NCI-H1105 treated with DMSO at 0.1 percent for 48 hours (cell line): Measurements from ENCODE around the gene OR2H2.
A peak's percentile ranks its signal among the peaks of the same experiment; 100 is the strongest.

Experiments
- DNase-seq: peaks from one replicate; lab custom pipeline; 2025; lab: John Stamatoyannopoulos, UW

Gene OR2H2

GRCh38 chr6:29584821-29585220 lies at the start of gene OR2H2:
TSS of gene OR2H2 (plus strand) at chr6:29585121. CDS start at chr6:29587945, 2,824 bp downstream.
- no peak for DNase-seq

DNA sequence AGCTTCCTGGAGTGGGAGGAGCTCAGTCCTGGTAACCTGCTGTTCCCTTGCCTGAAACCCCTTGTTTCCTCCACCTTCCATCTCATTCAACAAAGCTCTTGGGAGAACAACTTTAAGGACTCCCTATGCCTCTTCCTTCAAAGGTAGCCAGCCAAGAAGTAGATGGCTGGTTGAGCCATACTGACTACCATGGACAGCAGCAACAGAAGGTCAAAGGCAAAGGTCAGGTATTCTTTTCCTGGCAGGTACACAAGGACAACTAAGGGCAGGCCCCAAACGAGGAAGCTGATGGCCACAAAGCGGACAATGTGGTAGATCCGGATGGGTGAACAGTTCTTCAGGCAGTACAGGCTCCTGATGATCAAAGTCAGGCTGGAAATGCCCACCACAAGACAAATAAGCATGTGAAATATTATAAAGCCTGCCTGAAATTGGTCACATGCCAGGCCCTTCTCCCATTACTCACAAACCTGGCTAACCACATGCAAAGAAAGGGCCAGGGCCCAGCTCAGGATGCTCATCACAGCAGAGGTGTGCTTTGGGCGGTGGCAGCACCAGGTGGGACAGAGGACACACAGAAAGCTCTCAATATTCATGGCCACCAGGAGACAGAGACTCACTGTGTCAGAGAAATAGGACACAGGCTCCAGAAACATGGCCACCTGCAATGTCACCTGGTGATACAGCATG lies 47.1 kb upstream of the OR2H2 start:
- no peak for DNase-seq

- no peak for DNase-seq
Observed at GRCh38 chr6:29547573-29547972, 37.3 kb upstream of the OR2H2 start.

GRCh38 chr6:29552512-29553051 lies 32.3 kb upstream of the OR2H2 start:
- DNase-seq = no peak

DNA sequence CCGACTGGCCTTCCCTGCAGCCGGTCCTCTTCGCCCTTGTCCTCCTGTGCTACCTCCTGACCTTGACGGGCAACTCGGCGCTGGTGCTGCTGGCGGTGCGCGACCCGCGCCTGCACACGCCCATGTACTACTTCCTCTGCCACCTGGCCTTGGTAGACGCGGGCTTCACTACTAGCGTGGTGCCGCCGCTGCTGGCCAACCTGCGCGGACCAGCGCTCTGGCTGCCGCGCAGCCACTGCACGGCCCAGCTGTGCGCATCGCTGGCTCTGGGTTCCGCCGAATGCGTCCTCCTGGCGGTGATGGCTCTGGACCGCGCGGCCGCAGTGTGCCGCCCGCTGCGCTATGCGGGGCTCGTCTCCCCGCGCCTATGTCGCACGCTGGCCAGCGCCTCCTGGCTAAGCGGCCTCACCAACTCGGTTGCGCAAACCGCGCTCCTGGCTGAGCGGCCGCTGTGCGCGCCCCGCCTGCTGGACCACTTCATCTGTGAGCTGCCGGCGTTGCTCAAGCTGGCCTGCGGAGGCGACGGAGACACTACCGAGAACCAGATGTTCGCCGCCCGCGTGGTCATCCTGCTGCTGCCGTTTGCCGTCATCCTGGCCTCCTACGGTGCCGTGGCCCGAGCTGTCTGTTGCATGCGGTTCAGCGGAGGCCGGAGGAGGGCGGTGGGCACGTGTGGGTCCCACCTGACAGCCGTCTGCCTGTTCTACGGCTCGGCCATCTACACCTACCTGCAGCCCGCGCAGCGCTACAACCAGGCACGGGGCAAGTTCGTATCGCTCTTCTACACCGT lies 31.5 kb upstream of the OR2H2 start:
- peak; percentile 19 for DNase-seq

DNA sequence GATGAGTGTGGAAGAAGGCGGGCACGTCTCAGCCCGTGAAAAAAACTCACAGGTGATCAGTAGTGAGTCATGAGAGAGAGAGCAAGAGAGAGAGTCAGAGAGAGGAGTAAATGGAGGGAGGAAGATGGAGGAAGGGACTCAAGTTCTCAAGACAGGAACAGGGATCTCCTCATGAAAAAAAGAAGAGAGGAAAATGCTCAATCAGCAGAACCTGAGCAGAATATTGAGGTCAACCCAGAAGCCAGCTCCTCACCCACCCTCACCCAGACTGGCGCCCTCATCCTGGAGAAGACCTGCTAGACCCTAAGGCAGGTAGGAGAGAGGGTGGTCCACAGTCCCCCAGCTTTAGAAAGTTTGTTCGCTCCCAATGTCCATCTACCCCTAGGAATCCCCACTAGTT lies 30.2 kb upstream of the OR2H2 start:
- no peak for DNase-seq

DNA sequence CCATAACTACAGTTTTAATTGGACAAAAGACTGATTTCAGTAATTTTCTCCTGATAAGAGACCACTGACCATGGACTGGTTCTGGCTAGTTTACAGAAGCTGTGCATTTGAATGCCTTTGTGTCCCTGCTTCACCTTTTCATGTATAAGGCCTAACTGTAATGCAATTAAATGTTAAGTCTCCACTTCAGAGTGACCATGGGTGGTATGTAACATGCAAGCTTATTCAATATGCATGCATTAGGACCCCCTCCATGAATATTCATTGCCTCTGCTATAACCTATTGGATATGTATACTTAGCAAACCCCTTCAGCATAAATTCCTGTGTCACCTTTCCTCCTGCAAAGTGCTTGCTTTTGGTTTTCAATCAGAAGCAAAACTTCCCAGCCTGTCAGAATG lies 27.6 kb upstream of the OR2H2 start:
- DNase-seq = no peak

DNA sequence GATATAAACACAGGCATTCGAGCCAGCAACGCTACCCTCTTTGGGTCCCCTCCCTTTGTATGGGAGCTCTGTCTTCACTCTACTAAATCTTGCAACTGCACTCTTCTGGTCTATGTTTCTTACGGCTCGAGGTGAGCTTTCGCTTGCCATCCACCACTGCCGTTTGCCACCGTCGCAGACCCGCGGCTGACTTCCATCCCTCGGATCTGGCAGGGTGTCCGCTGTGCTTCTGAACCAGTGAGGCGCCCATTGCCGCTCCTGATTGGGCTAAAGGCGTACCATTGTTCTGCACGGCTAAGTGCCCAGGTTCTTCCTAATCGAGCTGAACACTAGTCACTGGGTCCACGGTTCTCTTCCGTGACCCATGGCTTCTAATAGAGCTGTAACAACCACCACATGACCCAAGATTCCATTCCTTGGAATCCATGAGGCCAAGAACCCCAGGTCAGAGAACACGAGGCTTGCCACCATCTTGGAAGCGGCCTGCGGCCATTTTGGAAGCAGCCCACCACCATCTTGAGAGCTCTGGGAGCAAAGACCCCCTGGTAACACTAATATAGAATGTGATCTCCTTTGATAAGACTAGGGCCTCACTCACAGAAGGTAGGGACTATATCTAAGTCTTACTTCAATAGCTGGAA lies 26.4 kb upstream of the OR2H2 start:
- DNase-seq = no peak

- no peak for DNase-seq
Observed at GRCh38 chr6:29559524-29560287, 25.2 kb upstream of the OR2H2 start, which contains the start of gene UBD. TSS of gene UBD (minus strand) at chr6:29559732. CDS start at chr6:29559701, 31 bp downstream.

DNA sequence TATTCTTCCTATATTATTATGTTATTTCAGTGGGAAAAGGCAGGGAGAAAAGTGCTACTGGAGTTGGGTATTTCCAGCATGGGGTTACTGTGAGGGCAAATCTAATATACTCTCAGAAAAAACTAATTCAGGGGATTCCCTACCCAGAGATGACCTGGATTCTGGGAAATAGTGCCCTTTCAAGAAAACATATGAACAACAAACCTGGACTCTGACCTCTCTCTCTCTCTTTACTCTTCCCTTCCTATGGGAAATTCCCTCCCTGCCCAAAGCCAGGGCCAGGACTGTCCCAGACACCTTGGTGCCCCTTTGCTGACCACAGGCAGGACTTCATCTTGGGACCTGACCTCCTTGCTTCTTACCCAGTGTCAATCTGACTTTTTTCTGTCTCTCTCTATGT lies 23.8 kb upstream of the OR2H2 start:
- DNase-seq = no peak

- no peak for DNase-seq
Observed at GRCh38 chr6:29561606-29562181, 23.2 kb upstream of the OR2H2 start.

DNA sequence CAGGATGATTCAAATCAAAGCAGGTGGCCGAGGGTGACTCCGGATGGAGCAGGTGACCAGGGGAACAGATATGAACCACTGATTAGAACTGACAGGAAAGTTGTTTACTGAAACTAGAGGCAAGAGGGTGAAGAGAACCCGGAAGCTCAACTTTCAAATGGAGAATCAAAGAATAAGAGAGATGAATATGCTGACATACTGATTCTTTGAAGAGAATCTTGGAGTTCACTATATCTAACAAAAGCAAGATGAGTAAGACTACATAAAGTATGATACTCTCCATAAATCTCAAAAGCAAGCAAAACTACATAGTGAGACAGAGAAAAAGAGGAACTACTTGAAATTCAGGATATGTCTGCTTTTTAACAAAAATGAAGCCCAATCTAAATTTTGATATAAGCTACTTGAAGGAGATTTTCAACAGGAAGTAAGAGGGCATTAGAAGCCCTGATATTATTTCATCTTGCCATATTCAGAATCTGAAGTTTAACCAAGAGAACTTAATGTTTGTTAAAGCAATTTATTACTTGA lies 21.4 kb upstream of the OR2H2 start:
- DNase-seq = no peak

GRCh38 chr6:29564875-29565274 lies 20.0 kb upstream of the OR2H2 start:
- DNase-seq = no peak

- no peak for DNase-seq
Observed at GRCh38 chr6:29566856-29567255, 18.1 kb upstream of the OR2H2 start.

- no peak for DNase-seq
Observed at GRCh38 chr6:29567541-29567940, 17.4 kb upstream of the OR2H2 start.

GRCh38 chr6:29567991-29568390 lies 16.9 kb upstream of the OR2H2 start:
- no peak for DNase-seq

- DNase-seq = no peak
Observed at GRCh38 chr6:29576056-29576455, 8.9 kb upstream of the OR2H2 start.

GRCh38 chr6:29577544-29577943 lies 7.4 kb upstream of the OR2H2 start:
- DNase-seq = no peak

DNA sequence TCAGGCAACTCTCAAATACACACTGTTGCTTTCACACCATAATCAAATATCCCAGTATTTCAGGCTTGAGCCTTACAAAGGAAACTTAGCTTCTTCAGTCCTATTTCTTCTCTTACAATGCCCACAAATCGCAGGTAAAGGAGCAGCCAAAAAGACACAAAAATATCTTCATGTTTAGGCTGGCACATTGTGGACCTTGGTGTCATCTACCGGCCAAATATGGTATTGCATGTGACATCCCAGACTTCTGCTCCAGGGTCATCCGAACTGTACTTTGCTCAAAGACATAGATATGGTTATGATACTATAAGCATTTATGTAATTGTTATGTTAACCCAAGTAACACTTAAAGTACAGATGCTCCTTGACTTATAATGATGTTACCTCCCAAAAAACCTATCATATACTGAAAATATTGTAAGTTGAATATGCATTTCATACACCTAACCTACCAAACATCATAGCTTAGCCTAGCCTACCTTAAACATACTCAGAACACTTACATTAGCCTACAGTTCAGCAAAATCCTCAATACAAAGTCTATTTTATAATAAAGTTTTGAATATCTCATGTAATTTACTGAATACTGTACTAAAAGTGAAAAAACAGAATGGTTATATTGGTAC lies 4.6 kb downstream of the OR2H2 start:
- peak; percentile 48 for DNase-seq

DNA sequence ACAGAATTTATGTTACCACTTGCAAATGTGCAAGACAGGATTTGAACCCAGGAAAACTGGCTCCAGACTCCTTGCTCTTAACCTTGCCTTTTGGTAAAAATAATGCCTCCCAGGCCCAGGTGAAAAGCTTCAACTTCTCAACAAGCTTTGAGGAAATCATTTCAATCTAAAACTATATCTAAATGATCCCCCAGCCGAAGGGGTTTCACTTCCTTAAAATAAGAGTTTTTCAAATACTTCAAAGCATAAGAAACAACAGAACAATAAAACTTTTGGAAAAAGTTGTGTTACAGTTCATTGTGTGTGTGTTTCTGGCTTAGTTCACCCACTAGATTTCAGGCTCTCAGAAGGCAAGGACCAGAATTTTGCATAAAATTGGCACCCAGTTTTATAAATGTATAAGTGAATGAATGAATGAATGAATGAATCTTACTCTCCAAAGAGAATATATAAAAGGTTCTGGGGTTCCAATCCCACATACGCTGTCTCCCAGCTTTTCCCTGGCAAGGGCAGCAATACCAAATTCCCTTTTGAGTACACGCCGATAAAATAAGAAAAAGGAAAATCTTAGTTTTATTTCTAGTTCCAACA lies 5.4 kb downstream of the OR2H2 start:
- DNase-seq = no peak
